Measurements from ENCODE around the gene MAVS. TPM values are rescaled to one million over a fixed set of nuclear protein-coding genes. Genes with fewer than 3 reads are reported as not detected.

The MAVS gene
- total RNA-seq, 4 donors from 2014 or later, result 70.3 to 104 (median 81.8) TPM

- 92% methylated on average over 11 of the region's 11 CpGs; no CpG with 5 or more reads in 1 of the 2 donors for WGBS, 2 donors (ENCODE audit: low coverage in 1 of 2)
- Histone ChIP-seq H3K4me1 (peaks cover 0 to 13% (median 3%) of the 10 kb centered on the region in 4 donors), H3K9me3 (no peaks in the 10 kb centered on the region), H3K4me3 (no peak overlapping the region), H3K36me3 (peaks cover 0 to 28% (median 3%) of the 10 kb centered on the region in 4 donors), H3K27ac (no peak overlapping the region), H3K27me3 (no peaks in the 10 kb centered on the region)
- in situ Hi-C loops (cut with MboI; ENCODE audit: low pct_ligation_motif_present in 1 of 4, low pct_unique_long_range_greater_than_20kb in 1 of 4, low sequenced_read_pairs in 3 of 4), result no loop called here
- intact Hi-C loops (cut with DNase I; ENCODE audit: low total_unique reads), result no loop called here
- TF ChIP-seq EP300 (IDR thresholded peaks at IDR 0.05; ENCODE audit: low read depth) (no peak), POLR2AphosphoS5 (IDR thresholded peaks at IDR 0.05) (no peak), POLR2A (IDR thresholded peaks at IDR 0.05) (no peak)
- TF ChIP-seq, protein P1, sequence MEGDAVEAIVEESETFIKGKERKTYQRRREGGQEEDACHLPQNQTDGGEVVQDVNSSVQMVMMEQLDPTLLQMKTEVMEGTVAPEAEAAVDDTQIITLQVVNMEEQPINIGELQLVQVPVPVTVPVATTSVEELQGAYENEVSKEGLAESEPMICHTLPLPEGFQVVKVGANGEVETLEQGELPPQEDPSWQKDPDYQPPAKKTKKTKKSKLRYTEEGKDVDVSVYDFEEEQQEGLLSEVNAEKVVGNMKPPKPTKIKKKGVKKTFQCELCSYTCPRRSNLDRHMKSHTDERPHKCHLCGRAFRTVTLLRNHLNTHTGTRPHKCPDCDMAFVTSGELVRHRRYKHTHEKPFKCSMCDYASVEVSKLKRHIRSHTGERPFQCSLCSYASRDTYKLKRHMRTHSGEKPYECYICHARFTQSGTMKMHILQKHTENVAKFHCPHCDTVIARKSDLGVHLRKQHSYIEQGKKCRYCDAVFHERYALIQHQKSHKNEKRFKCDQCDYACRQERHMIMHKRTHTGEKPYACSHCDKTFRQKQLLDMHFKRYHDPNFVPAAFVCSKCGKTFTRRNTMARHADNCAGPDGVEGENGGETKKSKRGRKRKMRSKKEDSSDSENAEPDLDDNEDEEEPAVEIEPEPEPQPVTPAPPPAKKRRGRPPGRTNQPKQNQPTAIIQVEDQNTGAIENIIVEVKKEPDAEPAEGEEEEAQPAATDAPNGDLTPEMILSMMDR (IDR thresholded peaks at IDR 0.05), result no peak
- DNase-seq, result no peak
Measured at GRCh38 chr20:3925113-3925695, 78.6 kb downstream of the MAVS start.

Small RNAs within 50 kb of the gene (small RNA-seq; reads per million reads assigned to genes)
- 0.88 to 3.4 (median 1.4) reads per million in 4 donors for gene MIR103A2

Other genes starting within 250 kb of the MAVS start
- gene GFRA4, start 183.4 kb upstream of the MAVS start, total RNA-seq, result not detected
- 100 to 1,000 TPM in 1 of 4 donors, 10 to 100 TPM in 3; 15.0 to 150 (median 44.6) TPM for gene ADAM33, start 164.8 kb upstream of the MAVS start, total RNA-seq
- gene SIGLEC1, start 134.2 kb upstream of the MAVS start, total RNA-seq, result 10 to 100 TPM in 1 of 4 donors, 1 to 10 TPM in 3; 2.2 to 17.6 (median 7.9) TPM
- 1 to 10 TPM in 3 of 4 donors, under 1 TPM in 1; 0.75 to 4.1 (median 2.7) TPM for gene HSPA12B, start 114.1 kb upstream of the MAVS start, total RNA-seq
- gene ADISSP, start 79.1 kb upstream of the MAVS start, total RNA-seq, result 10 to 100 TPM in 3 of 4 donors, 1 to 10 TPM in 1; 3.0 to 19.9 (median 16.3) TPM
- under 1 TPM in 1 of 4 donors, not detected in 3; 0.14 TPM for gene SPEF1, start 65.4 kb upstream of the MAVS start, total RNA-seq
- gene CENPB, start 60.1 kb upstream of the MAVS start, total RNA-seq, result 10 to 100 TPM; 66.6 to 83.1 (median 72.8) TPM
- 10 to 100 TPM; 14.1 to 89.4 (median 39.5) TPM for gene CDC25B, start 50.5 kb upstream of the MAVS start, total RNA-seq
- 10 to 100 TPM in 3 of 4 donors, 1 to 10 TPM in 1; 9.1 to 38.5 (median 17.0) TPM for gene AP5S1, start 26.3 kb upstream of the MAVS start, total RNA-seq
- gene PANK2, start 42.6 kb downstream of the MAVS start, total RNA-seq, result 10 to 100 TPM; 22.9 to 48.7 (median 38.2) TPM
- gene RNF24, start 168.7 kb downstream of the MAVS start, total RNA-seq, result 1 to 10 TPM; 3.4 to 4.9 (median 3.9) TPM

All from transverse colon (tissue), 4 donors.